HG02970 (cell line): Measurements from ENCODE around the gene TBC1D5.
"Not testable (repeated sequence)": the region's sequence is repeated elsewhere in the genome, so short reads cannot be mapped to it uniquely, and the experiment has no call there.

ENCODE experiments used
- ATAC-seq: cut with Tn5 transposase; IDR thresholded peaks from one replicate; pipeline ENCODE4 v1.9.1; 2021; ENCODE audit warnings: mild to moderate bottlenecking, moderate library complexity, moderate number of reproducible peaks; ENCODE audit not compliant: unreplicated experiment, low FRiP score

TBC1D5 gene

GRCh38 chr3:17554078-17554477, 188.4 kb downstream of the TBC1D5 start:
- ATAC-seq, result no peak

DNA sequence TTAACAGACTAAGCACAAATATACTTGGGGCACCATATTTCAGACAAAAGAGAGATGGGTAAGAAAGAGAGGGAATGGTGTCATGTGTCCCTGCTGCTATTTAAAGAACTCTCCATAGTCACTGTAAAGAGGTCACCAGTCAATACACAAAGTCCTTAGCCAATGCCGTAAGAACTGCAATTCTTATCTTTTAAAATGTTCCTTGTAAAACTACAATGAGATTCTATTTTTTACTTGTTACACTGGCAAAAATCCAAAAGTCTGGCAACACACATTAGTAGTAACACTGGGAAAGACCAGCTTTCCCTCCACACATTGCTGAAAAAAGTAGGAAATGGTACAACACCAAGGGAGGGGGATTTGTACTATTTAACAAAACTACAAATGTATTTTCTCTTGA, 189.4 kb downstream of the TBC1D5 start:
- no peak for ATAC-seq

GRCh38 chr3:17552351-17552750, 190.1 kb downstream of the TBC1D5 start:
- no peak for ATAC-seq

- no peak for ATAC-seq
These were observed 190.5 kb downstream of the TBC1D5 start for GRCh38 chr3:17551895-17552294.

DNA sequence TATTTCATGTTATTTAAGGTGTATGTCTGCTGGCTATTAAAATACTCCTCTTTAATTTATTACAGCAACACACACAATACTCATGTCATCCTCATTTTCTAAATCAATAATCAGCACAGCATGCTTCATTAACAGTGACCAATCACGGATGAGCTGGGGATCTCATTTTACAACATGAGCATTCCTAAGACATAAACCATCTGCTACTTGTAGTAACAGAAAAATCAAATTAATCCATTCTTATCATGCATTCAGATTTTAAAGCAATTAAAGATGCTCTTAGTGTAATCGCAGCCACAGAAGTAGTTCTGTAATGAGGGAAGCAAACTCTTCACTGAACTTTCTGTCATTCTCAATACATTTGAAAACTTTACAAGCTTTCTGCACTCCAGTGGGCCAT, 191.1 kb downstream of the TBC1D5 start:
- ATAC-seq, result no peak

GRCh38 chr3:17550624-17551023, 191.8 kb downstream of the TBC1D5 start:
- no peak for ATAC-seq

GRCh38 chr3:17546500-17547255, 195.8 kb downstream of the TBC1D5 start:
- ATAC-seq, result no peak

DNA sequence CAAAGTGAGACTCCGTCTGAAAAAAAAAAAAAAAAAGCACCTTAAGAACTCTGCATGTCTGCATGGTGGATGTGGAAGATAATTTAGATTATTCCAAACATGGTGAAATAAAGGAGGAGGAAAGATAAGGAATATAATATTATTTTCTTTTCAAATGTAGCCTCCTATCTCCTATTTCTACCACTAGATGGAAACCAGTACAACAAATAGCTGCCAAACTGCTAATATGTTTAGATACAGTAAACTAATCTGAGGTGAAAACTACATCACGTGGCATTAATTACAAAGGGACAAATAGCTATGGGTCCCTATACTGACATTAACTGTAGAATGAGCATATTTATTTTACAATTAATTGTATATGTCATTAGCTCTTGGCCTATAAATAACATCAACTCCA, 197.8 kb downstream of the TBC1D5 start:
- no peak for ATAC-seq

DNA sequence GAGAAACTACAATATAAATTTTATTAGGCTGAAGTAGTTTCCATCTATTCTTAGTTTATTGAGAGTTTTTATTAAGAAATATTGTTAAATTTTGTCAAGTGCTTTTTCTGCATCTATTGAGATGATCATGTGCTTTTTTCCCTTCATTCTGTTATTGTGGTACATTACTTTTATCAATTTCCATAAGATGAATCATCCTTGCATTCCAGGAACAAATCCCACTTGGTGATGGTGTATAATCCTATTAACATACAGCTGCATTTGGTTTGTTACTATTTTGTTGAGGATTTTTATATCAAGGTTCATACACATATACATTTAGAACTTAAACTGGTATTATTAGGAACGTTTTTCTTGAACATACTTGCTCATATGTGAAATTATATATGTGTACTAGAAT, 199.8 kb downstream of the TBC1D5 start:
- no peak for ATAC-seq

DNA sequence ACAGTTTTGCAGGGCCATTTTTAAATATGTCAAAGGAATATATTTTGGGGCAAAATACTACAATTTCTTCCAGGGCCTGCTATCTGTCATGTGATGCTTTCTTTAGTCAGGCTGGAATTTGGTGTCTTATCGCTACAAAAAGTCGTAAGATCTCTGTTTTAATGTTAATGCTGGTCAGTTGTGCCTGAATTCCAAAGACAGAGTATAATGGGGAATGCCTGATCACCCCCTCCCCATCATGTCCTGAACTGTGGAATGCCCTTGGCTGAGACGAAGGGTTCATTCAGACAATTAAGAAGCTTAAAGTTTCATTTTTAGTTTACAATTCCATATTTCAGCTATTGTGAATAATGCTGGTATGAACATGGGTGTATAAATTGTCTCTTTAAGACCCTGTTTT, 203.0 kb downstream of the TBC1D5 start:
- no peak for ATAC-seq

DNA sequence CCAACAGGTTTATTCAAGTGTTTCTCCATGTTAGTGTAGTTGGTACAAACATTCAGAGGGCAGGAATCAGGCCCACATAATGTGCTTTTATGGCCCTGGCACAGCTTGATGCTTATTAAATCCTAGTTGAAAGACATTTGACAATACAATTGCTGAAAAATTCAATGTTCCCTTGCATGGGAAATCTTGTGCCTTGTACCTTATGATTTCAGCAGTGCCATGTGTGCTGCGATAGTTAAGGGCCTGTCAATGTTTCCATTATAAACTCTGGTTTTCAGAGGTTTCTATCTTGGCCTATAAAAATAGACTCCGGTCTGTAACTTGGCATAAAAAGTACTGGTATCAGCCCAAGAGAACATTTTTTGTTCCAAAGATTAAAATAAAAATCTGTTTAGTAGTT, 207.2 kb downstream of the TBC1D5 start:
- ATAC-seq, result no peak

- not testable (repeated sequence) for ATAC-seq
These were observed 210.0 kb downstream of the TBC1D5 start for GRCh38 chr3:17532446-17532845.

- no peak for ATAC-seq
These were observed 212.8 kb downstream of the TBC1D5 start for GRCh38 chr3:17529677-17530076.

GRCh38 chr3:17518189-17519059, 224.0 kb downstream of the TBC1D5 start:
- ATAC-seq, result no peak

DNA sequence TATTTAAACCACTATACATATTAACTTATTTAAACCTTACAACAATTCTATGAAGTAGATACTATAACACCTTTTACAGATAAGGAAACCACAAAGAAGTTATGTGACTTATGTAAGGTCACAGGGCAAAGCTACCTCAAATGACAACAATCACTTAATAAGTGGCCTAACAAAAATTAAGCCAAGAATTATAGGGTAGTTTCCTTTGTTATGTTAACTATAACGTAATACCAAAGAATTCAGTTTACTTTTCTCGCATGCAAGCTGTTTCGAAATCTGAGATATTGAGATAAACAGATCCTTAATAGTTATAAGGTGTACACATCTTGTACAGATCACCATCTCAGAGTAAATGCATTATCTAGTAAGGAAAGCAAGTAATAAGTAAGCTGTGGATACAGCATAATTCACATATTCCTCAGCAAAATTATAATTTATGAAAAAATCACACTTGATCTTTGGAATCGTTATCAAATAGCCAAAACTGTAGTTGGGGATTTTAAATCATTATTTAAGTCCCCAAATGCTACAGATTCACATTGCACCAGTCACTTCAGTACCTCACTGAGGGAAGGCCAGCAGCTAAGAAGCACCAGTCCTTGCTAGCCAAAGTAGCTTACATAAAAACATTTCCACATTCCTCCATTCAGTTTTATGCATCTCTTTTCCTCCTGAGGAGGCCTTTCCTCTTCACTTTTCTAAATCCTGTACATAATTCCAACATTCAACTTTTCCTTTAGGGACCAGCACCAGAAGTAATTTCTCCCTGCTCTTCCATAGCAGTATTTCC, 226.8 kb downstream of the TBC1D5 start:
- ATAC-seq, result no peak

GRCh38 chr3:17514597-17514996, 227.8 kb downstream of the TBC1D5 start:
- no peak for ATAC-seq

- no peak for ATAC-seq
These were observed 232.2 kb downstream of the TBC1D5 start for GRCh38 chr3:17510265-17510664.

- no peak for ATAC-seq
These were observed 234.2 kb downstream of the TBC1D5 start for GRCh38 chr3:17508180-17508752.

DNA sequence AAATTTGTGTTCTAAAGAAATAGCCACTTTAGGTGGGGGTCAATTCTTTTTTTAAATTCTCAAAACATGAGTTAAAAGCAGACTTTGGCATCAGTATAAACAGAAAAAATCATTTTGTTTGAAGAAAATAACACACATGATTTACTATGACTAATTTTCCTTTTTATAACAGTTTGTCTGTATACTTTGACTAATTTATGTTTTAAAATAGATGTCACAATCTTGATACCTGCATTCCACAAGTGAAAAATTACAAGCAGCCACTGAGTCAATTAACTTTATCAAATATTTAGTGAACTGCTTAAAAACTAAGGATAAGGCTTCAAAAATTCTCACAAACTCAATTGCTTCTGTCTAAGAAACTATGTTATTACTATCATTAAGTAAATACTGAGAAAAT, 235.0 kb downstream of the TBC1D5 start:
- no peak for ATAC-seq

DNA sequence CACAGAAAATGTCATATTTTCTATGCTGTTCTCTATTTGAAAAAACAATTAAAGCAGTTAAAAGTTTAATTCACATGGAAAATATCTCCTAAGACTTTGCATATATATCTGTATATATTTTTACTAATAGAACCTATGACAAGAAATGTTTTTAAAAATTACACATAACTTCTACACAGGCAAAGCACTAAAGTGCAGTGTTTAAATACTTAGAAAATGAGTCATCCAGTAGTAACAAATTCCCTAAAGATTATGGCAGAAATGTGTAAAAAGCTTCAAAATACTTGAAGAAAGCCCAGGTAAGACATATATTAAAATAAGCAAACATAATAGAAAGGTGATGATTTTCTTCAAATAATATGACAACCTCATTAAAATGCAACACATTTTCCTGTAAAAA, 236.6 kb downstream of the TBC1D5 start:
- no peak for ATAC-seq

GRCh38 chr3:17501745-17502144, 240.7 kb downstream of the TBC1D5 start:
- ATAC-seq, result no peak
